Glutamatergic neuron (in vitro differentiated cells): ENCODE measurements around the gene RPUSD3. TPM values are rescaled to one million over a fixed set of nuclear protein-coding genes. Genes with fewer than 3 reads are reported as not detected.

Source experiments
- DNase-seq: peaks from one replicate; pipeline ENCODE4 v3.0.0; 2022
- H3K27ac Mint-ChIP-seq: one replicate; pipeline ENCODE4 v1.8.0; 2020; ENCODE audit warnings: mild to moderate bottlenecking, mixed read lengths, inconsistent platforms; ENCODE audit not compliant: unreplicated experiment
- H3K27me3 Mint-ChIP-seq: one replicate; pipeline ENCODE4 v1.8.0; 2020; ENCODE audit warnings: mild to moderate bottlenecking, moderate library complexity, mixed read lengths, inconsistent platforms; ENCODE audit not compliant: unreplicated experiment
- H3K36me3 Mint-ChIP-seq: one replicate; pipeline ENCODE4 v1.8.0; 2020; ENCODE audit warnings: mild to moderate bottlenecking, mixed read lengths, inconsistent platforms; ENCODE audit not compliant: unreplicated experiment
- H3K4me1 Mint-ChIP-seq: one replicate; pipeline ENCODE4 v1.8.0; 2020; ENCODE audit warnings: mild to moderate bottlenecking, low read depth, mixed read lengths, inconsistent platforms; ENCODE audit not compliant: unreplicated experiment
- H3K4me3 Mint-ChIP-seq: one replicate; pipeline ENCODE4 v1.8.0; 2020; ENCODE audit warnings: mild to moderate bottlenecking, mixed read lengths, inconsistent platforms; ENCODE audit not compliant: unreplicated experiment
- H3K9me3 Mint-ChIP-seq: one replicate; pipeline ENCODE4 v1.8.0; 2020; ENCODE audit warnings: mild to moderate bottlenecking, moderate library complexity, mixed read lengths, inconsistent platforms; ENCODE audit not compliant: unreplicated experiment
- CTCF ChIP-seq: fragments of 200-600 bp; sonication (generic); IDR thresholded peaks from one replicate; pipeline ENCODE4 v1.5.0; 2021; ENCODE audit not compliant: partially characterized antibody, unreplicated experiment
- long read RNA-seq: library from polyadenylated mRNA; unstranded; transcript quantifications from one replicate; pipeline ENCODE4 v2.0.0, GENCODE V29; 2020; ENCODE audit not compliant: unreplicated experiment
- total RNA-seq: library from RNA; stranded (reverse); fragmentation: NEBNext Ultra II Directional; extraction: Animal tissue kit (Norgen Biotek cat#: 25700); gene quantifications from one replicate; pipeline ENCODE4 v1.2.1, GENCODE V29; 2021; ENCODE audit not compliant: unreplicated experiment

Gene RPUSD3
- total RNA-seq: 81.7 TPM
- long read RNA-seq, transcript RPUSD3-201 (9 exons, 1,225 nt): major isoform, 69 of 114 reads
- long read RNA-seq, transcript RPUSD3-216 (4 exons, 2,491 nt): minor isoform, 17 of 114 reads
- long read RNA-seq, partial matches to known transcripts: 5 of 114 reads
- long read RNA-seq, other reads (novel, unspliced or antisense): 20 of 114 reads

- Mint-ChIP-seq H3K27ac (peak within 1 kb of the TSS; percentile 64), H3K36me3 (peaks cover 5% of the 10 kb centered on the region), H3K4me1 (peaks cover 23% of the 10 kb centered on the region), H3K27me3 (peaks cover 2% of the 10 kb centered on the region), H3K9me3 (peaks cover 6% of the 10 kb centered on the region), H3K4me3 (peak within 1 kb of the TSS; percentile 96)
- peak; percentile 99 for DNase-seq
- no peak for TF ChIP-seq CTCF
These were observed at the start of gene RPUSD3 for GRCh38 chr3:9843715-9844438. Gene RPUSD3, minus strand, starts transcription at chr3:9844008. Its CDS starts 18 bp downstream, at chr3:9843990.

- H3K9me3 Mint-ChIP-seq: peaks cover 5% of the 10 kb centered on the region
- no peak for DNase-seq
- no peaks in the 10 kb centered on the region for H3K36me3 Mint-ChIP-seq
- H3K4me3 Mint-ChIP-seq: peak overlapping the region; percentile 94
- no peak for TF ChIP-seq CTCF
- peaks cover 4% of the 10 kb centered on the region for H3K4me1 Mint-ChIP-seq
- peak overlapping the region; percentile 80 for H3K27ac Mint-ChIP-seq
- peaks cover 2% of the 10 kb centered on the region for H3K27me3 Mint-ChIP-seq
These were observed 47.3 kb upstream of the RPUSD3 start for GRCh38 chr3:9891072-9891622.

GRCh38 chr3:9890249-9891071, 46.7 kb upstream of the RPUSD3 start, which contains the start of gene JAGN1:
Gene JAGN1, plus strand, starts transcription at chr3:9890610. Its CDS starts 113 bp downstream, at chr3:9890723.
- H3K4me3 Mint-ChIP-seq: peak within 1 kb of the TSS; percentile 94
- H3K9me3 Mint-ChIP-seq: peaks cover 5% of the 10 kb centered on the region
- H3K36me3 Mint-ChIP-seq: no peaks in the 10 kb centered on the region
- DNase-seq: peak; percentile 91
- peaks cover 2% of the 10 kb centered on the region for H3K27me3 Mint-ChIP-seq
- H3K27ac Mint-ChIP-seq: peak within 1 kb of the TSS; percentile 95
- peaks cover 4% of the 10 kb centered on the region for H3K4me1 Mint-ChIP-seq
- TF ChIP-seq CTCF: no peak

GRCh38 chr3:9889405-9889804, 45.6 kb upstream of the RPUSD3 start:
- peaks cover 4% of the 10 kb centered on the region for H3K4me1 Mint-ChIP-seq
- H3K36me3 Mint-ChIP-seq: no peaks in the 10 kb centered on the region
- no peak for TF ChIP-seq CTCF

More at GRCh38 chr3:9889405-9889804, 45.6 kb upstream of the RPUSD3 start:
- DNase-seq: no peak
- H3K9me3 Mint-ChIP-seq: peaks cover 3% of the 10 kb centered on the region
- peak overlapping the region; percentile 94 for H3K4me3 Mint-ChIP-seq
- H3K27ac Mint-ChIP-seq: no peak overlapping the region
- no peaks in the 10 kb centered on the region for H3K27me3 Mint-ChIP-seq
